Measurements from ENCODE around the gene ADARB2. TPM values are rescaled to one million over a fixed set of nuclear protein-coding genes. Genes with fewer than 3 reads are reported as not detected.

Gene ADARB2
- total and polyA plus RNA-seq, 3 experiments from 2014 or later, result not detected

GRCh38 chr10:1657479-1657878 lies 79.8 kb downstream of the ADARB2 start:
- no peaks in the 10 kb centered on the region for H3K36me3 ChIP-seq (ENCODE audit: insufficient read depth, low read length)
- Mint-ChIP-seq H3K4me1 (peaks cover 0 to 6% (median 5%) of the 10 kb centered on the region in 3 donors), H3K27me3 (peaks cover 6 to 12% of the 10 kb centered on the region in 2 donors), H3K9me3 (no peaks in the 10 kb centered on the region), H3K36me3 (no peaks in the 10 kb centered on the region), H3K27ac (no peak overlapping the region), H3K4me3 (no peak overlapping the region)
- CTCF ChIA-PET, result no interaction called here
- H3K27me3 ChIP-seq (ENCODE audit: insufficient read depth, low read length, poor library complexity, severe bottlenecking), result no peaks in the 10 kb centered on the region
- POLR2A ChIA-PET, result no interaction called here
- no peaks in the 10 kb centered on the region for H3K9me3 ChIP-seq (ENCODE audit: low read length)
- no peak overlapping the region for H3K27ac ChIP-seq (ENCODE audit: low read depth, low read length)
- no peak for DNase-seq
- H3K4me3 ChIP-seq (ENCODE audit: low read length), result no peak overlapping the region
- H3K4me1 ChIP-seq (ENCODE audit: insufficient read depth, low read length), result no peaks in the 10 kb centered on the region

GRCh38 chr10:1655367-1655766 lies 82.0 kb downstream of the ADARB2 start:
- no peaks in the 10 kb centered on the region for H3K9me3 Mint-ChIP-seq
- peaks cover 0 to 6% of the 10 kb centered on the region in 2 donors for H3K27me3 Mint-ChIP-seq
- DNase-seq, result no peak
- CTCF ChIA-PET, result no interaction called here
- H3K4me1 ChIP-seq (ENCODE audit: insufficient read depth, low read length), result no peaks in the 10 kb centered on the region
- H3K27ac ChIP-seq (ENCODE audit: low read depth, low read length), result no peak overlapping the region
- H3K36me3 ChIP-seq (ENCODE audit: insufficient read depth, low read length), result no peaks in the 10 kb centered on the region
- POLR2A ChIA-PET, result no interaction called here
- H3K9me3 ChIP-seq (ENCODE audit: low read length), result no peaks in the 10 kb centered on the region
- H3K4me1 Mint-ChIP-seq, result no peaks in the 10 kb centered on the region
- H3K27ac Mint-ChIP-seq, result no peak overlapping the region
- no peak overlapping the region for H3K4me3 Mint-ChIP-seq
- H3K36me3 Mint-ChIP-seq, result no peaks in the 10 kb centered on the region
- H3K4me3 ChIP-seq (ENCODE audit: low read length), result no peak overlapping the region
- no peaks in the 10 kb centered on the region for H3K27me3 ChIP-seq (ENCODE audit: insufficient read depth, low read length, poor library complexity, severe bottlenecking)

- no peaks in the 10 kb centered on the region for H3K36me3 ChIP-seq (ENCODE audit: insufficient read depth, low read length)
- no peak overlapping the region for H3K4me3 ChIP-seq (ENCODE audit: low read length)
- H3K9me3 ChIP-seq (ENCODE audit: low read length), result no peaks in the 10 kb centered on the region
- no peaks in the 10 kb centered on the region for H3K4me1 ChIP-seq (ENCODE audit: insufficient read depth, low read length)
- Mint-ChIP-seq H3K27ac (peak overlapping the region in 1 of 8 donors; percentile 56), H3K9me3 (no peaks in the 10 kb centered on the region), H3K4me1 (no peaks in the 10 kb centered on the region), H3K4me3 (no peak overlapping the region), H3K27me3 (peaks cover 0 to 6% of the 10 kb centered on the region in 2 donors), H3K36me3 (no peaks in the 10 kb centered on the region)
- no peak for DNase-seq
- H3K27ac ChIP-seq (ENCODE audit: low read depth, low read length), result no peak overlapping the region
- POLR2A ChIA-PET, result no interaction called here
- no peaks in the 10 kb centered on the region for H3K27me3 ChIP-seq (ENCODE audit: insufficient read depth, low read length, poor library complexity, severe bottlenecking)
- CTCF ChIA-PET, result no interaction called here
Measured at GRCh38 chr10:1654811-1655356, 82.4 kb downstream of the ADARB2 start.

GRCh38 chr10:1654247-1654646 lies 83.1 kb downstream of the ADARB2 start:
- H3K4me3 Mint-ChIP-seq, result no peak overlapping the region
- Histone ChIP-seq H3K36me3 (ENCODE audit: insufficient read depth, low read length) (no peaks in the 10 kb centered on the region), H3K27me3 (ENCODE audit: insufficient read depth, low read length, poor library complexity, severe bottlenecking) (no peaks in the 10 kb centered on the region), H3K4me3 (ENCODE audit: low read length) (no peak overlapping the region), H3K27ac (ENCODE audit: low read depth, low read length) (no peak overlapping the region), H3K4me1 (ENCODE audit: insufficient read depth, low read length) (no peaks in the 10 kb centered on the region), H3K9me3 (ENCODE audit: low read length) (no peaks in the 10 kb centered on the region)
- H3K27ac Mint-ChIP-seq, result peak overlapping the region in 1 of 8 donors; percentile 56
- CTCF ChIA-PET, result no interaction called here
- POLR2A ChIA-PET, result no interaction called here
- DNase-seq, result no peak
- no peaks in the 10 kb centered on the region for H3K36me3 Mint-ChIP-seq
- no peaks in the 10 kb centered on the region for H3K9me3 Mint-ChIP-seq
- H3K4me1 Mint-ChIP-seq, result no peaks in the 10 kb centered on the region
- H3K27me3 Mint-ChIP-seq, result peaks cover 0 to 6% of the 10 kb centered on the region in 2 donors

GRCh38 chr10:1653321-1653720 lies 84.0 kb downstream of the ADARB2 start:
- no peaks in the 10 kb centered on the region for H3K27me3 ChIP-seq (ENCODE audit: insufficient read depth, low read length, poor library complexity, severe bottlenecking)
- H3K4me1 ChIP-seq (ENCODE audit: insufficient read depth, low read length), result no peaks in the 10 kb centered on the region
- no peak overlapping the region for H3K27ac ChIP-seq (ENCODE audit: low read depth, low read length)
- no peak overlapping the region for H3K4me3 ChIP-seq (ENCODE audit: low read length)
- Mint-ChIP-seq H3K4me3 (no peak overlapping the region), H3K27ac (no peak overlapping the region), H3K4me1 (no peaks in the 10 kb centered on the region), H3K9me3 (no peaks in the 10 kb centered on the region), H3K27me3 (peaks cover 0 to 6% of the 10 kb centered on the region in 2 donors), H3K36me3 (no peaks in the 10 kb centered on the region)
- no peaks in the 10 kb centered on the region for H3K9me3 ChIP-seq (ENCODE audit: low read length)
- H3K36me3 ChIP-seq (ENCODE audit: insufficient read depth, low read length), result no peaks in the 10 kb centered on the region
- no peak for DNase-seq
- ChIA-PET CTCF (no interaction called here), POLR2A (no interaction called here)

- ChIA-PET CTCF (no interaction called here), POLR2A (no interaction called here)
- H3K36me3 ChIP-seq (ENCODE audit: insufficient read depth, low read length), result no peaks in the 10 kb centered on the region
- peaks cover 0 to 3% of the 10 kb centered on the region in 2 donors for H3K27me3 Mint-ChIP-seq
- H3K4me3 ChIP-seq (ENCODE audit: low read length), result no peak overlapping the region
- DNase-seq, result no peak
- H3K27me3 ChIP-seq (ENCODE audit: insufficient read depth, low read length, poor library complexity, severe bottlenecking), result no peaks in the 10 kb centered on the region
- no peak overlapping the region for H3K27ac ChIP-seq (ENCODE audit: low read depth, low read length)
- H3K4me1 Mint-ChIP-seq, result no peaks in the 10 kb centered on the region
- H3K27ac Mint-ChIP-seq, result peak overlapping the region in 1 of 8 donors; percentile 56
- H3K36me3 Mint-ChIP-seq, result no peaks in the 10 kb centered on the region
- H3K4me1 ChIP-seq (ENCODE audit: insufficient read depth, low read length), result no peaks in the 10 kb centered on the region
- no peak overlapping the region for H3K4me3 Mint-ChIP-seq
- H3K9me3 Mint-ChIP-seq, result no peaks in the 10 kb centered on the region
- H3K9me3 ChIP-seq (ENCODE audit: low read length), result no peaks in the 10 kb centered on the region
Measured at GRCh38 chr10:1652151-1652550, 85.2 kb downstream of the ADARB2 start.

- Histone ChIP-seq H3K27ac (ENCODE audit: low read depth, low read length) (no peak overlapping the region), H3K9me3 (ENCODE audit: low read length) (no peaks in the 10 kb centered on the region), H3K4me3 (ENCODE audit: low read length) (no peak overlapping the region), H3K36me3 (ENCODE audit: insufficient read depth, low read length) (no peaks in the 10 kb centered on the region), H3K4me1 (ENCODE audit: insufficient read depth, low read length) (no peaks in the 10 kb centered on the region), H3K27me3 (ENCODE audit: insufficient read depth, low read length, poor library complexity, severe bottlenecking) (no peaks in the 10 kb centered on the region)
- Mint-ChIP-seq H3K9me3 (no peaks in the 10 kb centered on the region), H3K36me3 (no peaks in the 10 kb centered on the region), H3K4me3 (no peak overlapping the region), H3K4me1 (no peaks in the 10 kb centered on the region), H3K27me3 (peaks cover 0 to 3% of the 10 kb centered on the region in 2 donors), H3K27ac (no peak overlapping the region)
- POLR2A ChIA-PET, result no interaction called here
- no peak for DNase-seq
- CTCF ChIA-PET, result no interaction called here
Measured at GRCh38 chr10:1651270-1651966, 85.9 kb downstream of the ADARB2 start.

GRCh38 chr10:1650542-1651269 lies 86.6 kb downstream of the ADARB2 start:
- no peaks in the 10 kb centered on the region for H3K4me1 ChIP-seq (ENCODE audit: insufficient read depth, low read length)
- Mint-ChIP-seq H3K4me1 (no peaks in the 10 kb centered on the region), H3K27me3 (peaks cover 0 to 3% of the 10 kb centered on the region in 2 donors), H3K4me3 (no peak overlapping the region), H3K9me3 (no peaks in the 10 kb centered on the region), H3K27ac (no peak overlapping the region), H3K36me3 (no peaks in the 10 kb centered on the region)
- no peak overlapping the region for H3K27ac ChIP-seq (ENCODE audit: low read depth, low read length)
- no peaks in the 10 kb centered on the region for H3K9me3 ChIP-seq (ENCODE audit: low read length)
- ChIA-PET POLR2A (no interaction called here), CTCF (no interaction called here)
- DNase-seq, result no peak
- H3K27me3 ChIP-seq (ENCODE audit: insufficient read depth, low read length, poor library complexity, severe bottlenecking), result no peaks in the 10 kb centered on the region
- H3K36me3 ChIP-seq (ENCODE audit: insufficient read depth, low read length), result no peaks in the 10 kb centered on the region
- H3K4me3 ChIP-seq (ENCODE audit: low read length), result no peak overlapping the region
